Left lung (tissue), 10 donors: ENCODE results near the gene TMEM115. TPM values are rescaled to one million over a fixed set of nuclear protein-coding genes. Genes with fewer than 3 reads are reported as not detected.
A peak's percentile ranks its signal among the peaks of the same experiment; 100 is the strongest.

ENCODE experiments used
- ATAC-seq: fragments of 200-7000 bp; cut with Tn5 transposase; one replicate; pipeline ENCODE4 v1.9.1; 2020; ENCODE audit warnings: moderate library complexity
- DNase-seq, 4 donors: peaks; one replicate each; pipeline ENCODE4 v3.0.0-alpha.2; 2013 to 2020
- H3K27ac ChIP-seq, 2 donors: fragments of 200-600 bp; sonication (generic) in 1 of 2; one replicate each; pipeline versions ENCODE4 v1.5.0 to v1.8.0; 2020 to 2021
- H3K27me3 ChIP-seq, 2 donors: fragments of 200-600 bp; sonication (generic) in 1 of 2; one replicate each; pipeline versions ENCODE4 v1.5.0 to v1.8.0; 2020 to 2021
- H3K36me3 ChIP-seq, 2 donors: fragments of 200-600 bp; sonication (generic) in 1 of 2; one replicate each; pipeline versions ENCODE4 v1.5.0 to v1.8.0; 2020 to 2021
- H3K4me1 ChIP-seq, 2 donors: fragments of 200-600 bp; one replicate each; pipeline ENCODE4 v1.8.0; 2021
- H3K4me3 ChIP-seq, 2 donors: fragments of 200-600 bp; sonication (generic) in 1 of 2; one replicate each; pipeline versions ENCODE4 v1.5.0 to v1.8.0; 2020 to 2021; ENCODE audit warnings: mild to moderate bottlenecking in 1 of 2
- H3K9me3 ChIP-seq, 2 donors: fragments of 200-600 bp; sonication (generic) in 1 of 2; one replicate each; pipeline versions ENCODE4 v1.5.0 to v1.8.0; 2020 to 2021
- intact Hi-C, 2 donors: fragments of 100-400 bp; cut with DNase I; formaldehyde crosslinking; loops; one replicate each; pipeline versions ENCODE4 v1.11.2 to v1.14.2; 2022
- polyA plus RNA-seq, 6 donors: library from polyadenylated mRNA; unstranded; fragments of 120-200 nt; gene quantifications; one replicate each; pipeline ENCODE4 v1.2.1, GENCODE V29; 2013; ENCODE audit not compliant: insufficient read length in 6 of 6
- total RNA-seq, 2 donors: library from RNA; stranded (reverse); fragmentation: NEBNext Ultra II Directional; extraction: Animal tissue kit (Norgen Biotek cat#: 25700); gene quantifications; one replicate each; pipeline ENCODE4 v1.2.1, GENCODE V29; 2021
- TF ChIP-seq, protein P1 (sequence below), 2 donors: fragments of 200-600 bp; sonication (generic) in 1 of 2; IDR thresholded peaks; one replicate each; pipeline versions ENCODE4 v1.5.0 to v1.8.0; 2021; ENCODE audit warnings: antibody characterized with exemption in 2 of 2
- donor health status: DM: no; HTN: yes; CAD: no.
- donor health status: DM: no; HTN: no; CAD: no.

The TMEM115 gene
- total and polyA plus RNA-seq, 8 donors, result 23.3 to 39.1 (median 29.0) TPM

DNA sequence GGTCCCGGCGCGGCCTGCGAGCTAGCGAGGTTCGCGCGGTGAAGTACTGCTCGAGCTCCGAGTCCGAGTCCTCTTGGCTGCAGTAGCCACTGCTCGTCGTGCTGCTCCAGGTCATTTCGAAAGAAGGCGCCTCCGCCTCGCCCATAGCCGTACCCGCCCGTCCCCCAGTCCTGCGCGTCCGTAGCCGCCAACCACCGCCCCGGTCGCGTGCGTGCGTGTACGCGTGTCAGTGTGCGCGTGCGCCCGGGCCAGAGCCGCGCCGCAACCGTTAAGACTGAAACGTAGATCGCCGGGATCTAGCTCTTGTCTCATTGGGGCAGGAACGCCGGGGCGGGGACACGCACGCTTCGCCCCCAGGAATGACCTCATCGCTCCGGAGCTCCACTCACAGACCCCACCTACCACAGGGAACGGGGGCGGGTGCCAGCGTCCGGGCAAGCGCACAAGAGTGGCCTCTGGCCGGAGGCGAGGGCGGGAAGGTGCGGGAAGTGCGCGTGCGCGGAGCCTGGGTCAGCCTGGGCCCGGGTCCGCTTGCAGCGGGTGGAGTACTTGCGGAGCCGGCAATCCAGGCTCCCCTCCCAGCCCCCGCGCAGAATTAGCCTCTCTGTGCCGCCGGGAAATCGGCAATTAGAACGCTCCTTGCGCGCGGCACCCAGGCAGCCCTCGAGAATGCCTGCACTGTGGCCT, 22.0 kb downstream of the TMEM115 start:
- H3K4me1 ChIP-seq, result peaks cover 36 to 89% of the 10 kb centered on the region in 2 donors
- peak; percentile 86 for ATAC-seq
- TF ChIP-seq, protein P1, sequence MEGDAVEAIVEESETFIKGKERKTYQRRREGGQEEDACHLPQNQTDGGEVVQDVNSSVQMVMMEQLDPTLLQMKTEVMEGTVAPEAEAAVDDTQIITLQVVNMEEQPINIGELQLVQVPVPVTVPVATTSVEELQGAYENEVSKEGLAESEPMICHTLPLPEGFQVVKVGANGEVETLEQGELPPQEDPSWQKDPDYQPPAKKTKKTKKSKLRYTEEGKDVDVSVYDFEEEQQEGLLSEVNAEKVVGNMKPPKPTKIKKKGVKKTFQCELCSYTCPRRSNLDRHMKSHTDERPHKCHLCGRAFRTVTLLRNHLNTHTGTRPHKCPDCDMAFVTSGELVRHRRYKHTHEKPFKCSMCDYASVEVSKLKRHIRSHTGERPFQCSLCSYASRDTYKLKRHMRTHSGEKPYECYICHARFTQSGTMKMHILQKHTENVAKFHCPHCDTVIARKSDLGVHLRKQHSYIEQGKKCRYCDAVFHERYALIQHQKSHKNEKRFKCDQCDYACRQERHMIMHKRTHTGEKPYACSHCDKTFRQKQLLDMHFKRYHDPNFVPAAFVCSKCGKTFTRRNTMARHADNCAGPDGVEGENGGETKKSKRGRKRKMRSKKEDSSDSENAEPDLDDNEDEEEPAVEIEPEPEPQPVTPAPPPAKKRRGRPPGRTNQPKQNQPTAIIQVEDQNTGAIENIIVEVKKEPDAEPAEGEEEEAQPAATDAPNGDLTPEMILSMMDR (IDR thresholded peaks at IDR 0.05), result no peak
- peak; percentile 97 to 100 (median 100) for DNase-seq
- peak overlapping the region; percentile 94 to 98 for H3K27ac ChIP-seq
- intact Hi-C loops, result no loop called here
- peaks cover 0 to 12% of the 10 kb centered on the region in 2 donors for H3K36me3 ChIP-seq
- H3K4me3 ChIP-seq, result peak overlapping the region; percentile 51 to 81
- no peaks in the 10 kb centered on the region for H3K27me3 ChIP-seq
- no peaks in the 10 kb centered on the region for H3K9me3 ChIP-seq

DNA sequence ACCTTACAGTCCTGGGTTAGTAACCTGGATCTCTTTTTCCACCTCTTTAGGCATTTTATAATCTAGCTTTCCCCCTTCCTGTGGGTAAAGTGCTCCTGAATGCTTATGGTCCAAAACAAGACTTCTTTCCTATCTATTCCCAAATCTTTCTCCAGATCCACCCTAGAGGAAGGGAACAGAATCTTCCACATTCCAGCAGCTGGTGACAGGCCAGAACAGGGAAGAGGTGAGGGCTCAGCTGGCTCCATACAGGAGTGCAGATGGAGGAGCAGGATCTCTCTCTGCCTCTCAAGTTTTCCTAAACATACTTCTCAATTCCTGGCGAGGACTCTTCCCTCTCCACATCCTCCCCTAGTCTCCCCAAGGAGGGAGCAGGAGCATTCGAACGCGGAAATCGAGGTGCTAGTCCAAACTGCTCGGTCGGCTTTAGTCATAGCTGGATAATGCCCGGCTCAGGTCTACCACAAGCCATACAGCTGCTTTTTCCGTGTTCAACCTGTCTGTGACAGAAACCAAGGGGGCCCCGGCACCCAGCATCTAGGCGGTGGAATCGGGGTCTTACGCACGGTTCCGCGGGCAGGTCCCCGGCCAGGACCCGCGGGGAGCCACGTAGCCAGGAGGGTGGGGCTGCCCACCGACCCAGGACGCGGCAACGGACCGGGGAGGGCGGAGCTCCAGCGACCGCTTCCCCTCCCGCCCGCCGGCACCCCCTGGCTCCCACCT, 22.7 kb downstream of the TMEM115 start:
- TF ChIP-seq, protein P1 (IDR thresholded peaks at IDR 0.05), result no peak
- peak overlapping the region; percentile 51 to 81 for H3K4me3 ChIP-seq
- H3K27me3 ChIP-seq, result no peaks in the 10 kb centered on the region
- intact Hi-C loops, result no loop called here
- H3K27ac ChIP-seq, result peak overlapping the region; percentile 94 to 98
- H3K4me1 ChIP-seq, result peaks cover 35 to 92% of the 10 kb centered on the region in 2 donors
- no peaks in the 10 kb centered on the region for H3K9me3 ChIP-seq
- peaks cover 0 to 19% of the 10 kb centered on the region in 2 donors for H3K36me3 ChIP-seq
- peak; percentile 21 for ATAC-seq
- DNase-seq, result no peak

DNA sequence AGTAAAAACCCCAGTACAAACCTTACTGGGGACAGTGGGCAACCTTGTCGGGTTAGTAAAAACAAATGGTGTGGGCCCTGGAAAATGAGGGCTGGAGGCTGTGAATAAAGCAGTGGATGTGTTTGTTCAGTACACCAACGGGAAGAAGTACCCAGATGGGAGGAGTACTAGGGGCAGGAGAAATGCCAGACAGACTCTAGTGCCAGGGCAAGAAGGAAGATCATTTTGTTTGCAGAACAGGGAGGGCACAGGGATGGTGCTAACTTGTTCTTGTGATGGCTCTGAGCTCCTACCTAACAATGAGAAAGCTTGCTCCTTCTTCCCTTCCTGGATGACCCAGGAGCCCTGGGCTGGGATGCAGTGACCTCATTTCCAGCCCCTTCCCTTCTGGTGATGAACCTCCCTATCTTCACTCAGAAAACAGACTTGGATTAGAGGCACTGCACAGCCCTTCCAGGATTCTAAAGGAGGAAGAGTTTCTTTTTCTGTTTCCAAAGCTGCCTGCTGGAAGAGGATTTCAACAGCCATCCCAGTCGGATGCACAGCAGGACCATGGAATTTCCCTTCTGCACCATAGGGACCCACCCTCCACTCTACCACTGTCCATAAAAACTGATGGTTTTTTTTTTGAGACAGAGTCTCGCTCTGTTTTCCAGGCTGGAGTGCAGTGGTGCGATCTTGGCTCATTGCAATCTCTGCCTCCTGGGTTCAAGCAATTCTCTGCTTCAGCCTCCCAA, 24.8 kb downstream of the TMEM115 start:
- H3K4me1 ChIP-seq, result peaks cover 23 to 71% of the 10 kb centered on the region in 2 donors
- ATAC-seq, result no peak
- peak overlapping the region in 1 of 2 donors; percentile 81 for H3K4me3 ChIP-seq
- H3K27ac ChIP-seq, result peak overlapping the region; percentile 94 to 98
- peaks cover 0 to 40% of the 10 kb centered on the region in 2 donors for H3K36me3 ChIP-seq
- no peaks in the 10 kb centered on the region for H3K27me3 ChIP-seq
- intact Hi-C loops, result no loop called here
- TF ChIP-seq, protein P1 (IDR thresholded peaks at IDR 0.05), result no peak
- H3K9me3 ChIP-seq, result no peaks in the 10 kb centered on the region
- no peak for DNase-seq

DNA sequence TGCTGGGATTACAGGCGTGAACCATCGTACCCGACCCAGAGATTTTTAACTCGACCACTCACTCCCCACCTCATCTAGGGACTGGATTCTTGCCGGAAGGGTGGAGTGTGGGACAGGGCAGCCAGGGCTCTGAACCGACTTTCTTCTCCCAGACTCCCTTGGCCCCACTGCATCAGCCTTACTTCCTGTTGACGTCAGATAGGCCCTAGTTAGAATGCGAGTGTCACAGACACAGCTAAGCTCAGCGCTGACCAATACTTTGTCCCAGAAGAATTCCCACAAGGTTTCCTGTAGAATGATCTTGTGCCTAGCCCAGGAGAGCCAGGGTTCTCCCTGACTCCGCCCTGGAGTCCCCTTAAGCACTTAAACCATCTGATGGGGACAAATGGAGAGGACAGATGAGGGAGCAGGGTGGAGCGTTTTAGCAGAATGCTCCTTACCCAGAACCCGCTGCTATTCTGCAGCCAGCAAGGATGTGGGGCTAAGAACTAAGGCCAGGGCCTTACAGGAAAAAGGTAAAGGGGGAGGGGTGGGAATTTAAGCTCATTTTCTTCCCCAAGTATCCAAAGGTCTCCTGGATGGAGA, 25.5 kb downstream of the TMEM115 start:
- intact Hi-C loops, result no loop called here
- H3K36me3 ChIP-seq, result peaks cover 0 to 46% of the 10 kb centered on the region in 2 donors
- no peaks in the 10 kb centered on the region for H3K27me3 ChIP-seq
- H3K4me3 ChIP-seq, result peak overlapping the region in 1 of 2 donors; percentile 81
- peaks cover 23 to 65% of the 10 kb centered on the region in 2 donors for H3K4me1 ChIP-seq
- H3K9me3 ChIP-seq, result no peaks in the 10 kb centered on the region
- TF ChIP-seq, protein P1 (IDR thresholded peaks at IDR 0.05), result no peak
- DNase-seq (peak in 1 of 4 donors; percentile 40), ATAC-seq (no peak)
- H3K27ac ChIP-seq, result peak overlapping the region; percentile 94 to 98
